ENCODE data around the gene DUSP22. TPM values are rescaled to one million over a fixed set of nuclear protein-coding genes. Genes with fewer than 3 reads are reported as not detected.

Gene DUSP22
- total and polyA plus RNA-seq, 2 donors (not counting 1 experiment from before 2014, with no cell fraction given), result 117 to 133 TPM

- Histone ChIP-seq H3K36me3 (replicated peaks in 1 of 2; ENCODE audit: control extremely low read depth in 1 of 2, control insufficient read depth in 1 of 2, extremely low read depth in 1 of 2, insufficient read depth in 2 of 2, low read length in 1 of 2) (peaks cover 0 to 10% of the 10 kb centered on the region in 2 experiments), H3K4me1 (ENCODE audit: control insufficient read depth in 2 of 2, insufficient read depth in 2 of 2, low read length in 2 of 2) (peaks cover 22 to 29% of the 10 kb centered on the region in 2 donors), H3K9me3 (ENCODE audit: control extremely low read depth in 1 of 3, control insufficient read depth in 2 of 3, insufficient read depth in 1 of 3, low read length in 2 of 3) (no peaks in the 10 kb centered on the region), H3K4me3 (ENCODE audit: control extremely low read depth in 1 of 5, extremely low read depth in 1 of 5, insufficient read depth in 1 of 5, low read depth in 2 of 5, low read length in 4 of 5) (no peak overlapping the region), H2AFZ (ENCODE audit: insufficient read depth, low read depth, low read length, poor library complexity, severe bottlenecking) (peak overlapping the region; percentile 8), H4K20me1 (ENCODE audit: control insufficient read depth, insufficient read depth, low read length, poor library complexity, severe bottlenecking) (peaks cover 30% of the 10 kb centered on the region), H3K79me2 (ENCODE audit: control insufficient read depth, insufficient read depth, low read length) (peaks cover 31% of the 10 kb centered on the region), H3K9ac (ENCODE audit: low read length) (no peak overlapping the region), H3K4me2 (replicated peaks; ENCODE audit: low read depth, low read length, poor library complexity, severe bottlenecking) (no peak overlapping the region), H3K27me3 (replicated peaks in 1 of 4; ENCODE audit: control extremely low read depth in 1 of 4, control insufficient read depth in 3 of 4, insufficient read depth in 4 of 4, low read length in 3 of 4) (no peaks in the 10 kb centered on the region), H3K27ac (ENCODE audit: low read length in 2 of 2) (no peak overlapping the region)
- no peaks in the 10 kb centered on the region for H3K9me3 Mint-ChIP-seq (ENCODE audit: insufficient read depth)
- TF ChIP-seq CTCF (IDR thresholded peaks at IDR 0.05) (no peak), EZH2 (IDR thresholded peaks at IDR 0.05; ENCODE audit: borderline replicate concordance, insufficient read depth, low read depth, low read length, poor library complexity, severe bottlenecking) (no peak)
- H3K27ac Mint-ChIP-seq, result peak overlapping the region; percentile 76
- DNase-seq, result peak; percentile 46
- intact Hi-C loops (cut with micrococcal nuclease), result loop anchor here (2.0 to 5.0 kb wide), 5 partner anchors 15 to 993 kb away; no protein-coding TSS in a partner anchor
- H3K27me3 Mint-ChIP-seq, result no peaks in the 10 kb centered on the region
- ChIA-PET POLR2A (interaction anchor here (1.6 kb wide), 1 partner anchor 14 kb away, joined by 3 read pairs; no protein-coding TSS in a partner anchor), CTCF (interaction anchor here (0.9 to 8.8 kb wide), 11 partner anchors 8 to 199 kb away, joined by 3 to 72 read pairs (median 4); no protein-coding TSS in a partner anchor)
- H3K4me1 Mint-ChIP-seq, result peaks cover 35% of the 10 kb centered on the region
- peak overlapping the region; percentile 55 for H3K4me3 Mint-ChIP-seq
- WGBS (ENCODE audit: insufficient coverage), result 29% methylated on average over 1 of the region's 8 CpGs
- ATAC-seq (ENCODE audit: low read depth), result no peak
Measured at GRCh38 chr6:389622-390021, 97.3 kb downstream of the DUSP22 start.

- CTCF ChIA-PET, result interaction anchor here (0.7 to 8.8 kb wide), 19 partner anchors 8 to 222 kb away, joined by 3 to 72 read pairs (median 5); no protein-coding TSS in a partner anchor
- peak overlapping the region; percentile 84 for H2AFZ ChIP-seq (ENCODE audit: insufficient read depth, low read depth, low read length, poor library complexity, severe bottlenecking)
- 1% methylated on average over 42 of the region's 44 CpGs for WGBS (ENCODE audit: insufficient coverage)
- H3K4me1 ChIP-seq (ENCODE audit: control insufficient read depth in 2 of 2, insufficient read depth in 2 of 2, low read length in 2 of 2), result peaks cover 35 to 43% of the 10 kb centered on the region in 2 donors
- H3K9ac ChIP-seq (ENCODE audit: low read length), result peak overlapping the region; percentile 93
- H3K36me3 ChIP-seq (replicated peaks in 1 of 2; ENCODE audit: control extremely low read depth in 1 of 2, control insufficient read depth in 1 of 2, extremely low read depth in 1 of 2, insufficient read depth in 2 of 2, low read length in 1 of 2), result peaks cover 0 to 24% of the 10 kb centered on the region in 2 experiments
- peak overlapping the region; percentile 95 for H3K4me3 Mint-ChIP-seq
- peak; percentile 88 for DNase-seq
- H3K4me1 Mint-ChIP-seq, result peaks cover 48% of the 10 kb centered on the region
- peak overlapping the region; percentile 91 for H3K4me2 ChIP-seq (replicated peaks; ENCODE audit: low read depth, low read length, poor library complexity, severe bottlenecking)
- peak overlapping the region; percentile 6 to 94 (median 85) for H3K4me3 ChIP-seq (ENCODE audit: control extremely low read depth in 1 of 5, extremely low read depth in 1 of 5, insufficient read depth in 1 of 5, low read depth in 2 of 5, low read length in 4 of 5)
- POLR2A ChIA-PET, result interaction anchor here (0.8 to 5.0 kb wide), 12 partner anchors 9 to 208 kb away, joined by 3 to 35 read pairs (median 5); partner anchors contain the start of gene DUSP22
- no peak for TF ChIP-seq EZH2 (IDR thresholded peaks at IDR 0.05; ENCODE audit: borderline replicate concordance, insufficient read depth, low read depth, low read length, poor library complexity, severe bottlenecking)
- no peak for TF ChIP-seq CTCF (IDR thresholded peaks at IDR 0.05)
- H3K9me3 Mint-ChIP-seq (ENCODE audit: insufficient read depth), result no peaks in the 10 kb centered on the region
- ATAC-seq (ENCODE audit: low read depth), result peak; percentile 41
- H3K27ac ChIP-seq (ENCODE audit: low read length in 2 of 2), result peak overlapping the region; percentile 59 to 66
- H4K20me1 ChIP-seq (ENCODE audit: control insufficient read depth, insufficient read depth, low read length, poor library complexity, severe bottlenecking), result peaks cover 44% of the 10 kb centered on the region
- H3K9me3 ChIP-seq (ENCODE audit: control extremely low read depth in 1 of 3, control insufficient read depth in 2 of 3, insufficient read depth in 1 of 3, low read length in 2 of 3), result no peaks in the 10 kb centered on the region
- H3K27me3 Mint-ChIP-seq, result no peaks in the 10 kb centered on the region
- peak overlapping the region; percentile 96 for H3K27ac Mint-ChIP-seq
- intact Hi-C loops (cut with micrococcal nuclease), result loop anchor here (1.0 to 5.0 kb wide), 9 partner anchors 9 to 991 kb away; no protein-coding TSS in a partner anchor
- H3K27me3 ChIP-seq (replicated peaks in 1 of 4; ENCODE audit: control extremely low read depth in 1 of 4, control insufficient read depth in 3 of 4, insufficient read depth in 4 of 4, low read length in 3 of 4), result no peaks in the 10 kb centered on the region
- peaks cover 45% of the 10 kb centered on the region for H3K79me2 ChIP-seq (ENCODE audit: control insufficient read depth, insufficient read depth, low read length)
Measured at GRCh38 chr6:390914-391558, 98.7 kb downstream of the DUSP22 start.
